HG02623 (cell line): ENCODE measurements around the gene EFEMP2.
A peak's percentile ranks its signal among the peaks of the same experiment; 100 is the strongest.
"Not testable (repeated sequence)": the region's sequence is repeated elsewhere in the genome, so short reads cannot be mapped to it uniquely, and the experiment has no call there.

Experiments
- ATAC-seq: cut with Tn5 transposase; IDR thresholded peaks from one replicate; pipeline ENCODE4 v1.9.1; 2021; ENCODE audit warnings: moderate library complexity; ENCODE audit not compliant: unreplicated experiment

EFEMP2 gene

GRCh38 chr11:65900899-65901180 is 28.2 kb upstream of the EFEMP2 start:
- ATAC-seq, result no peak

GRCh38 chr11:65900125-65900898 is 27.7 kb upstream of the EFEMP2 start, which contains the start of gene FOSL1:
TSS of gene FOSL1 (minus strand) at chr11:65900388. CDS start at chr11:65900339, 49 bp downstream.
- peak; percentile 68 for ATAC-seq

- ATAC-seq, result no peak
These were observed 26.9 kb upstream of the EFEMP2 start for GRCh38 chr11:65899356-65900124.

- ATAC-seq, result no peak
These were observed 26.2 kb upstream of the EFEMP2 start for GRCh38 chr11:65898656-65899355.

- ATAC-seq, result no peak
These were observed 24.4 kb upstream of the EFEMP2 start for GRCh38 chr11:65897020-65897471.

- ATAC-seq, result no peak
These were observed 23.7 kb upstream of the EFEMP2 start for GRCh38 chr11:65896034-65896999.

- ATAC-seq, result no peak
These were observed 22.9 kb upstream of the EFEMP2 start for GRCh38 chr11:65895482-65895981.

GRCh38 chr11:65894034-65894591 is 21.5 kb upstream of the EFEMP2 start:
- ATAC-seq, result no peak

- ATAC-seq, result no peak
These were observed 20.2 kb upstream of the EFEMP2 start for GRCh38 chr11:65892661-65893317.

- not testable (repeated sequence) for ATAC-seq
These were observed 19.5 kb upstream of the EFEMP2 start for GRCh38 chr11:65892137-65892540.

GRCh38 chr11:65891219-65892136 is 18.9 kb upstream of the EFEMP2 start:
- no peak for ATAC-seq

- peak; percentile 57 for ATAC-seq
These were observed 18.0 kb upstream of the EFEMP2 start, which contains the start of gene CCDC85B for GRCh38 chr11:65890324-65891218. TSS of gene CCDC85B (plus strand) at chr11:65890673. CDS start at chr11:65890784, 111 bp downstream.

GRCh38 chr11:65888163-65888814 is 15.7 kb upstream of the EFEMP2 start, which contains the start of gene FIBP:
TSS of gene FIBP (minus strand) at chr11:65888471. CDS start at chr11:65888418, 53 bp downstream.
- peak; percentile 41 for ATAC-seq

- ATAC-seq, result no peak
These were observed 15.1 kb upstream of the EFEMP2 start for GRCh38 chr11:65887723-65888162.

- ATAC-seq, result no peak
These were observed 14.5 kb upstream of the EFEMP2 start for GRCh38 chr11:65886826-65887722.
